HepG2 (cell line): ENCODE data around the gene COPS7B. TPM values are rescaled to one million over a fixed set of nuclear protein-coding genes. Genes with fewer than 3 reads are reported as not detected.

Experiments used
- ARNT ChIP-seq: fragments of 450-650 bp; IDR thresholded peaks from 2 replicates; pipeline ENCODE4 v1.6.1; 2017
- MXI1 ChIP-seq: IDR thresholded peaks from 3 replicates; pipeline ENCODE4 v1.6.1; 2012; ENCODE audit warnings: low read depth, low read length, inconsistent platforms, borderline replicate concordance
- MZF1 ChIP-seq: sonication (generic); formaldehyde crosslinking; IDR thresholded peaks from 2 replicates; pipeline ENCODE4 v1.8.1; 2023; ENCODE audit warnings: mild to moderate bottlenecking, missing genetic modification reagents, borderline replicate concordance
- NFE2 ChIP-seq: sonication (generic); formaldehyde crosslinking; IDR thresholded peaks from 2 replicates; pipeline ENCODE4 v1.4.0; 2020; ENCODE audit warnings: missing genetic modification reagents
- NFIC ChIP-seq: IDR thresholded peaks from 2 replicates; pipeline ENCODE4 v1.6.1; 2012; ENCODE audit warnings: mild to moderate bottlenecking, low read length, inconsistent platforms
- PPARG ChIP-seq: conservative IDR thresholded peaks from 2 replicates; pipeline ENCODE4 v1.6.1; 2016; ENCODE audit warnings: missing biosample characterization, missing genetic modification reagents
- PRDM10 ChIP-seq: sonication (generic); formaldehyde crosslinking; IDR thresholded peaks from 2 replicates; pipeline ENCODE4 v1.4.0; 2020; ENCODE audit warnings: low read depth, missing genetic modification reagents
- U2AF1 ChIP-seq: fragments of 200-400 bp; formaldehyde crosslinking; optimal IDR thresholded peaks from 2 replicates; pipeline ENCODE3; 2017; ENCODE audit warnings: mild to moderate bottlenecking, low read depth, low read length
- ZFP41 ChIP-seq: sonication (generic); formaldehyde crosslinking; IDR thresholded peaks from 2 replicates; pipeline ENCODE4 v1.4.0; 2020; ENCODE audit warnings: mild to moderate bottlenecking, missing genetic modification reagents, borderline replicate concordance
- ZNF350 ChIP-seq: sonication (generic); formaldehyde crosslinking; IDR thresholded peaks from 2 replicates; pipeline ENCODE4 v1.4.0; 2020; ENCODE audit warnings: mild to moderate bottlenecking, low read depth, missing genetic modification reagents, borderline replicate concordance
- ZNF562 ChIP-seq: sonication (generic); formaldehyde crosslinking; IDR thresholded peaks from 2 replicates; pipeline ENCODE4 v1.8.0; 2022; ENCODE audit warnings: missing genetic modification reagents, borderline replicate concordance
- ZNF761 ChIP-seq: sonication (generic); formaldehyde crosslinking; conservative IDR thresholded peaks from 2 replicates; pipeline ENCODE4 v1.4.0; 2020; ENCODE audit warnings: mild to moderate bottlenecking, missing genetic modification reagents
- ZNF776 ChIP-seq: sonication (generic); formaldehyde crosslinking; IDR thresholded peaks from 2 replicates; pipeline ENCODE4 v1.4.0; 2020; ENCODE audit warnings: mild to moderate bottlenecking, missing genetic modification reagents
- polyA plus RNA-seq, 8 experiments: library from polyadenylated mRNA; depleted of rRNA in 3 of 8; stranded (reverse) in 7 of 8; unstranded in 1 of 8; fragments of >200 nt; fragmentation: Illumina TruSeq in 4 of 8; extraction: Trizol in 4 of 8; gene quantifications; 2 replicates each; pipeline versions ENCODE4 v1.2.1 to v1.2.3, GENCODE V29; 2011 to 2016; ENCODE audit warnings: low read depth in 4 of 8, missing spikeins in 1 of 8, mixed read lengths in 1 of 8; ENCODE audit not compliant: insufficient read depth in 1 of 8
- total RNA-seq, 5 experiments: library from RNA; depleted of rRNA; stranded (reverse); fragments of >200 nt; fragmentation: Illumina TruSeq; extraction: Trizol; gene quantifications; 2 replicates each; pipeline ENCODE4 v1.2.3, GENCODE V29; 2016; ENCODE audit warnings: low read depth in 1 of 5
- TF ChIP-seq, protein P1 (sequence below): IDR thresholded peaks from 2 replicates; pipeline ENCODE4 v1.6.1; 2016; ENCODE audit warnings: mild to moderate bottlenecking, missing biosample characterization, missing genetic modification reagents
- TF ChIP-seq, protein P2 (sequence below): sonication (generic); formaldehyde crosslinking; conservative IDR thresholded peaks from 2 replicates; pipeline ENCODE4 v1.4.0; 2020; ENCODE audit warnings: missing genetic modification reagents
- TF ChIP-seq, protein P3 (sequence below): IDR thresholded peaks from 2 replicates; pipeline ENCODE4 v1.4.0; 2020; ENCODE audit warnings: mild to moderate bottlenecking, missing genetic modification reagents
- TF ChIP-seq, protein P4 (sequence below): sonication (generic); formaldehyde crosslinking; IDR thresholded peaks from 2 replicates; pipeline ENCODE4 v1.5.0; 2020; ENCODE audit warnings: missing genetic modification reagents

The COPS7B gene
- total and polyA plus RNA-seq, 2 of the 13 experiments (the other 11 are each of a cell fraction or from before 2014, with no cell fraction given) = 30.6 to 62.7 TPM

DNA sequence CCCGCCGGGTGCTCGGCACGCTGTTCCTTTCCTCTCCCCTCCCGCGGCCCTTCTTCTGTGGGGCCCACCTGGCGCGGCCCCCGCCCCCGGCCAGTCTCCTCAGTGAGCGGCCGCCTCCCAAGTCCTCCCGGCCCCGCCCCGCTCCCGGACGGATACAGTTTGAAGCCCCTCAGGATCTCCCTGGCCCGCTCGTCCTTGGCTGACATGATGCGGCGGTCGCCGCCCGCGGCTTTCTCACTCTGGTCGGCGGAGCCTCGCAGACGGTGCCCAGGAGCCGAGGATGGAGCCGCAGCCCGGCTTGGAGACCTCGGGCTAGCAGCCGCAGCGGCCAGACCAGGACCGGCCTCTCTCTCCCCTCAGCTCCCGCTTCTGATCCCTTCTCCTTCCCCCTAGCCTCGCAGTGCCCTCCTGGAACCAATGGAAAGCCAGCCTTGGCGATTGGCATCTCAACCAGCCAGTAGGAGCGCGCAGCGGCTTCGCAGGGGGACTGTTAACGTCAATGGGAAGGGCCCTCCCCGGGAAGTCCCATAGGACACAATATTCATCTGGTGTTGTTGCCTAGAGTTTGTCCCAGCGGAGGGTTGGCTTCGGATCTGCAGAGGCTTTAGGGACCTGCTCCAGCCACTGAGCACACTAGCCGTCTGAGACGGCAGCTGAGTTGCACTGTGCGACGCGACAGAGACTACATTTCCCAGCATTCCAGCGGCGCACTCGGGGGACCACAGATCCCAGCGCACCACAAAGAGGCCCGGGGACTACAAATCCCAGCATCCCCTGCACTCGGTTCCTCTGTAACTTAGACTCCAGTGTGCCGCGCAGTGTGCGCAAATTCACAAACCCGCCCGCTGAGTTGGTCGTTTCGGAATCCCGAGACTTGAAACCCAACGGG is 5.1 kb upstream of the COPS7B start, which contains the start of gene PDE6D (continued):
- TF ChIP-seq, protein P1, sequence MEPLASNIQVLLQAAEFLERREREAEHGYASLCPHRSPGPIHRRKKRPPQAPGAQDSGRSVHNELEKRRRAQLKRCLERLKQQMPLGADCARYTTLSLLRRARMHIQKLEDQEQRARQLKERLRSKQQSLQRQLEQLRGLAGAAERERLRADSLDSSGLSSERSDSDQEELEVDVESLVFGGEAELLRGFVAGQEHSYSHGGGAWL (CRISPR knock-in tag) = peak; percentile 42
- TF ChIP-seq ZNF761 (CRISPR knock-in tag) (peak; percentile 86), ZFP41 (CRISPR knock-in tag) (peak; percentile 60; the same call in 1 of the 2 replicates), MXI1 (peak; percentile 71; the same call in 2 of the 3 replicates), PPARG (no peak; the same call in 1 of the 2 replicates), ARNT (no peak), ZNF562 (no peak), NFIC (no peak), PRDM10 (CRISPR knock-in tag) (peak; percentile 85), NFE2 (CRISPR knock-in tag) (no peak), ZNF776 (CRISPR knock-in tag) (peak; percentile 60; the same call in 1 of the 2 replicates), ZNF350 (CRISPR knock-in tag) (peak; percentile 90; the same call in 1 of the 2 replicates), MZF1 (CRISPR knock-in tag) (no peak), U2AF1 (peak; percentile 85)
- TF ChIP-seq, protein P2, sequence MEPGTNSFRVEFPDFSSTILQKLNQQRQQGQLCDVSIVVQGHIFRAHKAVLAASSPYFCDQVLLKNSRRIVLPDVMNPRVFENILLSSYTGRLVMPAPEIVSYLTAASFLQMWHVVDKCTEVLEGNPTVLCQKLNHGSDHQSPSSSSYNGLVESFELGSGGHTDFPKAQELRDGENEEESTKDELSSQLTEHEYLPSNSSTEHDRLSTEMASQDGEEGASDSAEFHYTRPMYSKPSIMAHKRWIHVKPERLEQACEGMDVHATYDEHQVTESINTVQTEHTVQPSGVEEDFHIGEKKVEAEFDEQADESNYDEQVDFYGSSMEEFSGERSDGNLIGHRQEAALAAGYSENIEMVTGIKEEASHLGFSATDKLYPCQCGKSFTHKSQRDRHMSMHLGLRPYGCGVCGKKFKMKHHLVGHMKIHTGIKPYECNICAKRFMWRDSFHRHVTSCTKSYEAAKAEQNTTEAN (CRISPR knock-in tag) = peak; percentile 64; the same call in 1 of the 2 replicates
- TF ChIP-seq, protein P3, sequence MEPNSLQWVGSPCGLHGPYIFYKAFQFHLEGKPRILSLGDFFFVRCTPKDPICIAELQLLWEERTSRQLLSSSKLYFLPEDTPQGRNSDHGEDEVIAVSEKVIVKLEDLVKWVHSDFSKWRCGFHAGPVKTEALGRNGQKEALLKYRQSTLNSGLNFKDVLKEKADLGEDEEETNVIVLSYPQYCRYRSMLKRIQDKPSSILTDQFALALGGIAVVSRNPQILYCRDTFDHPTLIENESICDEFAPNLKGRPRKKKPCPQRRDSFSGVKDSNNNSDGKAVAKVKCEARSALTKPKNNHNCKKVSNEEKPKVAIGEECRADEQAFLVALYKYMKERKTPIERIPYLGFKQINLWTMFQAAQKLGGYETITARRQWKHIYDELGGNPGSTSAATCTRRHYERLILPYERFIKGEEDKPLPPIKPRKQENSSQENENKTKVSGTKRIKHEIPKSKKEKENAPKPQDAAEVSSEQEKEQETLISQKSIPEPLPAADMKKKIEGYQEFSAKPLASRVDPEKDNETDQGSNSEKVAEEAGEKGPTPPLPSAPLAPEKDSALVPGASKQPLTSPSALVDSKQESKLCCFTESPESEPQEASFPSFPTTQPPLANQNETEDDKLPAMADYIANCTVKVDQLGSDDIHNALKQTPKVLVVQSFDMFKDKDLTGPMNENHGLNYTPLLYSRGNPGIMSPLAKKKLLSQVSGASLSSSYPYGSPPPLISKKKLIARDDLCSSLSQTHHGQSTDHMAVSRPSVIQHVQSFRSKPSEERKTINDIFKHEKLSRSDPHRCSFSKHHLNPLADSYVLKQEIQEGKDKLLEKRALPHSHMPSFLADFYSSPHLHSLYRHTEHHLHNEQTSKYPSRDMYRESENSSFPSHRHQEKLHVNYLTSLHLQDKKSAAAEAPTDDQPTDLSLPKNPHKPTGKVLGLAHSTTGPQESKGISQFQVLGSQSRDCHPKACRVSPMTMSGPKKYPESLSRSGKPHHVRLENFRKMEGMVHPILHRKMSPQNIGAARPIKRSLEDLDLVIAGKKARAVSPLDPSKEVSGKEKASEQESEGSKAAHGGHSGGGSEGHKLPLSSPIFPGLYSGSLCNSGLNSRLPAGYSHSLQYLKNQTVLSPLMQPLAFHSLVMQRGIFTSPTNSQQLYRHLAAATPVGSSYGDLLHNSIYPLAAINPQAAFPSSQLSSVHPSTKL (CRISPR knock-in tag) = no peak; the same call in 1 of the 2 replicates
- TF ChIP-seq, protein P4, sequence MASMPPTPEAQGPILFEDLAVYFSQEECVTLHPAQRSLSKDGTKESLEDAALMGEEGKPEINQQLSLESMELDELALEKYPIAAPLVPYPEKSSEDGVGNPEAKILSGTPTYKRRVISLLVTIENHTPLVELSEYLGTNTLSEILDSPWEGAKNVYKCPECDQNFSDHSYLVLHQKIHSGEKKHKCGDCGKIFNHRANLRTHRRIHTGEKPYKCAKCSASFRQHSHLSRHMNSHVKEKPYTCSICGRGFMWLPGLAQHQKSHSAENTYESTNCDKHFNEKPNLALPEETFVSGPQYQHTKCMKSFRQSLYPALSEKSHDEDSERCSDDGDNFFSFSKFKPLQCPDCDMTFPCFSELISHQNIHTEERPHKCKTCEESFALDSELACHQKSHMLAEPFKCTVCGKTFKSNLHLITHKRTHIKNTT (CRISPR knock-in tag) = 0 out of 2 replicates have a peak, but pooled peaks have one; percentile 91
